Nephron (organoid): Measurements from ENCODE around the gene PTPRG.
A peak's percentile ranks its signal among the peaks of the same experiment; 100 is the strongest.

Experiments
- H3K27ac Mint-ChIP-seq, 3 experiments: 2 replicates each; pipeline ENCODE4 v1.8.0; 2020; ENCODE audit warnings: mixed read lengths in 3 of 3, mild to moderate bottlenecking in 2 of 3, moderate library complexity in 1 of 3
- H3K27me3 Mint-ChIP-seq: 2 replicates; pipeline ENCODE4 v1.8.0; 2021; ENCODE audit warnings: low read depth, mild to moderate bottlenecking, moderate library complexity, mixed read lengths
- H3K36me3 Mint-ChIP-seq: 2 replicates; pipeline ENCODE4 v1.8.0; 2020; ENCODE audit warnings: low read depth, mixed read lengths
- H3K4me1 Mint-ChIP-seq: 2 replicates; pipeline ENCODE4 v1.8.0; 2020; ENCODE audit warnings: mixed read lengths
- H3K4me3 Mint-ChIP-seq, 3 experiments: 2 replicates each; pipeline ENCODE4 v1.8.0; 2020; ENCODE audit warnings: mild to moderate bottlenecking in 3 of 3, mixed read lengths in 3 of 3, moderate library complexity in 2 of 3
- H3K9me3 Mint-ChIP-seq: 2 replicates; pipeline ENCODE4 v1.8.0; 2020; ENCODE audit warnings: mixed read lengths
- TF ChIP-seq, protein P1 (sequence below), 3 experiments: fragments of 200-600 bp; sonication (generic); IDR thresholded peaks; one replicate each; pipeline ENCODE4 v1.5.0; 2021; ENCODE audit warnings: antibody characterized with exemption in 3 of 3; ENCODE audit not compliant: unreplicated experiment in 3 of 3

Gene PTPRG

GRCh38 chr3:61828880-61829721 is 267.7 kb downstream of the PTPRG start:
- Mint-ChIP-seq H3K4me1 (peaks cover 20% of the 10 kb centered on the region), H3K27ac (peak overlapping the region; percentile 3 to 40 (median 23)), H3K9me3 (no peaks in the 10 kb centered on the region), H3K4me3 (no peak overlapping the region), H3K27me3 (no peaks in the 10 kb centered on the region), H3K36me3 (peaks cover 3% of the 10 kb centered on the region)
- TF ChIP-seq, protein P1, sequence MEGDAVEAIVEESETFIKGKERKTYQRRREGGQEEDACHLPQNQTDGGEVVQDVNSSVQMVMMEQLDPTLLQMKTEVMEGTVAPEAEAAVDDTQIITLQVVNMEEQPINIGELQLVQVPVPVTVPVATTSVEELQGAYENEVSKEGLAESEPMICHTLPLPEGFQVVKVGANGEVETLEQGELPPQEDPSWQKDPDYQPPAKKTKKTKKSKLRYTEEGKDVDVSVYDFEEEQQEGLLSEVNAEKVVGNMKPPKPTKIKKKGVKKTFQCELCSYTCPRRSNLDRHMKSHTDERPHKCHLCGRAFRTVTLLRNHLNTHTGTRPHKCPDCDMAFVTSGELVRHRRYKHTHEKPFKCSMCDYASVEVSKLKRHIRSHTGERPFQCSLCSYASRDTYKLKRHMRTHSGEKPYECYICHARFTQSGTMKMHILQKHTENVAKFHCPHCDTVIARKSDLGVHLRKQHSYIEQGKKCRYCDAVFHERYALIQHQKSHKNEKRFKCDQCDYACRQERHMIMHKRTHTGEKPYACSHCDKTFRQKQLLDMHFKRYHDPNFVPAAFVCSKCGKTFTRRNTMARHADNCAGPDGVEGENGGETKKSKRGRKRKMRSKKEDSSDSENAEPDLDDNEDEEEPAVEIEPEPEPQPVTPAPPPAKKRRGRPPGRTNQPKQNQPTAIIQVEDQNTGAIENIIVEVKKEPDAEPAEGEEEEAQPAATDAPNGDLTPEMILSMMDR (IDR thresholded peaks at IDR 0.05; ENCODE audit: unreplicated experiment in 3 of 3) = no peak

DNA sequence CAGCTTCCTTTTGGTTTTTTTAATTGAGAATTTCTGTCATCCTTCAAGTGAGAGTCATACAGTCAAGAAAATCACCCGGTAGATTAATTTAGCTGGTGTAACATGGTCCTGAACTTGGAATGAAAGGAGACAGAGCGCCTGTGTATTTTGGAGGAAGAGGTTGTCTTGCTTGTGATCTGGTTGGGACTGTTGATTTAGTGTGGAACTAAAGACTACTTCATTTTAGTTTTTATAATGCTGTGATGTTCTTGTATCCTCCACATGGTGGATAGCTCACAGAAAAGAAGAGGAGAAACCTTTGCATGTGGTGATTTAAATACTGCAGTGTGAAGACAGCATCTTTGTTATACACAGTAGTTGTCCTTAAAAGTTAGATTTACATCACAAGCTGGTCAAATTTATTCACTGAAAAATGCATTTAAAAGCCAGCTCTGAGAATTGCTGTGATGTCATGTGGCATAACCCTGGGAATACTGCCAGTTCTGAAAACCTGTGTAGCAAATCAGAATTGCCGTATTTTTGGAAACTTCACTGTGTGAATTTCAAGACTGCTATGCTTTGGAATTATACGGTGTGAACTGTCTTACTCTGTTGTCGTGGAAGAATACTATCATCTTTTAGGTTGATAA is 268.5 kb downstream of the PTPRG start:
- TF ChIP-seq, protein P1 (IDR thresholded peaks at IDR 0.05; ENCODE audit: unreplicated experiment in 3 of 3) = no peak
- no peaks in the 10 kb centered on the region for H3K27me3 Mint-ChIP-seq
- peaks cover 20% of the 10 kb centered on the region for H3K4me1 Mint-ChIP-seq
- no peaks in the 10 kb centered on the region for H3K36me3 Mint-ChIP-seq
- H3K9me3 Mint-ChIP-seq = no peaks in the 10 kb centered on the region
- H3K4me3 Mint-ChIP-seq = no peak overlapping the region
- H3K27ac Mint-ChIP-seq = peak overlapping the region; percentile 3 to 40 (median 23)

DNA sequence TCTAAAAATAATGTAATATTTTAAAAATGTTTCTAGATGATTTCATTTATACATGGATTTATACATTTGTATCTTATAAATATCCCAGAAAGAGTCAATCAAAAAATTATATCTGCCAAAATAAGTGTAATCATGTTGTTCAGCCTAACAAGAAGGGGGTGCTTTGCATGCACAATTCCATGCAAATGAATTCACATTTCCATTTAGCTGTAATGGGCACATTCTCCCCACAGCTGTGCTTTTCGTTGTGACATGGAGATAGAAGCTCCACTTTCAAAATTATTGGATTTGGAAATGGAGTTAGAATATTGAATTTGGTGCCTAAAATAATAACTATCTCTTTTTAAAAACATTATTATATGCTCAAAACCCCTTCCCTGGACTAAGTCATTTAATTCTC is 270.6 kb downstream of the PTPRG start:
- H3K9me3 Mint-ChIP-seq = no peaks in the 10 kb centered on the region
- TF ChIP-seq, protein P1 (IDR thresholded peaks at IDR 0.05; ENCODE audit: unreplicated experiment in 3 of 3) = no peak
- peaks cover 20% of the 10 kb centered on the region for H3K4me1 Mint-ChIP-seq
- no peaks in the 10 kb centered on the region for H3K36me3 Mint-ChIP-seq
- H3K27me3 Mint-ChIP-seq = no peaks in the 10 kb centered on the region
- no peak overlapping the region for H3K4me3 Mint-ChIP-seq
- no peak overlapping the region for H3K27ac Mint-ChIP-seq

DNA sequence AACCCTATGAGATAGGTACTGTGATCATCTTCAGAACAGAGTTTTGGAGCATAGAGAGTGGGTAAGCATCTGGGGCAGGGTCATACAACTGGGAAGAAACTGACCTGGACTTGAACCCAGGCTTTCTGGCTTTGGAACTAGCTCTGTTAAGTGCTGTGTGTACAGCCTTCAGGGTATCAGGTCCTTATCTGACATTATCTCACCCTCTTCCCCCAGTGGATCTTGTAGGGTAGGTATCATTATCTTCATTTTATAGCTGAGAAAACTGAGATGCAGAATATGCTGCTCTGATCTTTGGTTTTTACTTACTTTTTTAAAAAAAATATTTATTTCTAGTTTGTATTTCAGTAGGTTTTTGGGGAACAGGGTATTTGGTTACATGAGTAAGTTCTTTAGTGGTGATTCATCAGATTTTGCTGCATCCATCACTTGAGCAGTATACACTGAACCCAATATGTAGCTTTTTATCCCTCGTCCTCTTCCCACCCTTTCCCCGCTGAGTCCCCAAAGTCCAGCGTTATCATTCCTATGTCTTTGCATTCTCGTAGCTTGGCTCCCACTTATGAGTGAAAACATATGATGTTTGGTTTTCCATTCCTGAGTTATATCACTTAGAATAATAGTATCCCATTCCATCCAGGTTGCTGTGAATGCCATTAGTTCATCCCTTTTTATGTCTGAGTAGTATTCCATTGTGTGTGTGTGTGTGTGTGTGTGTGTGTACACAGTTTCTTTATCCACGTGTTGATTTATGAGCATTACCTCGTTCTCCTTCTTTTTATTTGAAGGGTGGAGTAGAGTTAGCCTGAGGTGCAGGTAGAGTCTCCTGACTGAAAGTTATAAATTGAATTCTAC is 271.2 kb downstream of the PTPRG start:
- Mint-ChIP-seq H3K27ac (no peak overlapping the region), H3K9me3 (no peaks in the 10 kb centered on the region), H3K36me3 (no peaks in the 10 kb centered on the region), H3K4me3 (no peak overlapping the region), H3K27me3 (no peaks in the 10 kb centered on the region), H3K4me1 (peaks cover 20% of the 10 kb centered on the region)
- TF ChIP-seq, protein P1 (IDR thresholded peaks at IDR 0.05; ENCODE audit: unreplicated experiment in 3 of 3) = no peak

- H3K27me3 Mint-ChIP-seq = no peaks in the 10 kb centered on the region
- H3K27ac Mint-ChIP-seq = peak overlapping the region; percentile 2 to 44 (median 19)
- no peaks in the 10 kb centered on the region for H3K36me3 Mint-ChIP-seq
- H3K9me3 Mint-ChIP-seq = no peaks in the 10 kb centered on the region
- H3K4me3 Mint-ChIP-seq = no peak overlapping the region
- TF ChIP-seq, protein P1 (IDR thresholded peaks at IDR 0.05; ENCODE audit: unreplicated experiment in 3 of 3) = no peak
- peaks cover 22% of the 10 kb centered on the region for H3K4me1 Mint-ChIP-seq
These were observed 277.9 kb downstream of the PTPRG start for GRCh38 chr3:61839256-61839655.
